ENCODE results near the gene PROX1. TPM values are rescaled to one million over a fixed set of nuclear protein-coding genes. Genes with fewer than 3 reads are reported as not detected.

Gene PROX1
- total RNA-seq, 1 donor from 2014 or later: 80.6 TPM

DNA sequence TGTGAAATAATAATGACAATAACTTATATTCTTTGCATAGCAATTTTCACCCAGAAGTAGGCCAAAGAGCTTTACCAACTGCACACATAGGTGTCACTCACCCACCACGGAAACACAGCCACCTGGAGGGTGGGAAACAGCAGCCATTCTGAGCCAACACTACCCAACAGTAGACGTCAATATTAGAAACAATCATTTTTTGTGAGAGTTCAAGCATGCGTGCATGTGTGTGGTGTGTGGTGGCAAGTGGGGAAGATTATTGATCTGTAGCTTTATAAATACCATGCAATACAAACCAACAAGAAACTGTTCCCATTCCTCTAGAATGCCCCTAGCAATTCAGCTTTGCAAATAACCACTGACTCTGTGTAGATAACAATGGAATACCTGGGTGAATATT lies 19.1 kb downstream of the PROX1 start:
- peaks cover 49% of the 10 kb centered on the region for H3K4me1 ChIP-seq
- TF ChIP-seq, protein P1, sequence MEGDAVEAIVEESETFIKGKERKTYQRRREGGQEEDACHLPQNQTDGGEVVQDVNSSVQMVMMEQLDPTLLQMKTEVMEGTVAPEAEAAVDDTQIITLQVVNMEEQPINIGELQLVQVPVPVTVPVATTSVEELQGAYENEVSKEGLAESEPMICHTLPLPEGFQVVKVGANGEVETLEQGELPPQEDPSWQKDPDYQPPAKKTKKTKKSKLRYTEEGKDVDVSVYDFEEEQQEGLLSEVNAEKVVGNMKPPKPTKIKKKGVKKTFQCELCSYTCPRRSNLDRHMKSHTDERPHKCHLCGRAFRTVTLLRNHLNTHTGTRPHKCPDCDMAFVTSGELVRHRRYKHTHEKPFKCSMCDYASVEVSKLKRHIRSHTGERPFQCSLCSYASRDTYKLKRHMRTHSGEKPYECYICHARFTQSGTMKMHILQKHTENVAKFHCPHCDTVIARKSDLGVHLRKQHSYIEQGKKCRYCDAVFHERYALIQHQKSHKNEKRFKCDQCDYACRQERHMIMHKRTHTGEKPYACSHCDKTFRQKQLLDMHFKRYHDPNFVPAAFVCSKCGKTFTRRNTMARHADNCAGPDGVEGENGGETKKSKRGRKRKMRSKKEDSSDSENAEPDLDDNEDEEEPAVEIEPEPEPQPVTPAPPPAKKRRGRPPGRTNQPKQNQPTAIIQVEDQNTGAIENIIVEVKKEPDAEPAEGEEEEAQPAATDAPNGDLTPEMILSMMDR (IDR thresholded peaks at IDR 0.05; ENCODE audit: borderline replicate concordance): no peak

GRCh38 chr1:214008347-214008746 lies 20.6 kb downstream of the PROX1 start:
- Histone ChIP-seq H3K27me3 (ENCODE audit: low read depth) (no peaks in the 10 kb centered on the region), H3K9me3 (replicated peaks) (no peaks in the 10 kb centered on the region), H3K27ac (replicated peaks) (peak overlapping the region; percentile 60), H3K36me3 (peaks cover 5% of the 10 kb centered on the region), H3K4me3 (no peak overlapping the region), H3K4me1 (peaks cover 49% of the 10 kb centered on the region)
- TF ChIP-seq, protein P1 (IDR thresholded peaks at IDR 0.05; ENCODE audit: borderline replicate concordance): no peak
- intact Hi-C loops (cut with micrococcal nuclease): no loop called here
- no peak for DNase-seq

More for the DNA sequence above, 19.1 kb downstream of the PROX1 start:
- Histone ChIP-seq H3K9me3 (replicated peaks) (no peaks in the 10 kb centered on the region), H3K27me3 (ENCODE audit: low read depth) (no peaks in the 10 kb centered on the region), H3K4me3 (no peak overlapping the region), H3K36me3 (peaks cover 5% of the 10 kb centered on the region), H3K27ac (replicated peaks) (peak overlapping the region; percentile 18)
- no peak for DNase-seq
- intact Hi-C loops (cut with micrococcal nuclease): no loop called here

DNA sequence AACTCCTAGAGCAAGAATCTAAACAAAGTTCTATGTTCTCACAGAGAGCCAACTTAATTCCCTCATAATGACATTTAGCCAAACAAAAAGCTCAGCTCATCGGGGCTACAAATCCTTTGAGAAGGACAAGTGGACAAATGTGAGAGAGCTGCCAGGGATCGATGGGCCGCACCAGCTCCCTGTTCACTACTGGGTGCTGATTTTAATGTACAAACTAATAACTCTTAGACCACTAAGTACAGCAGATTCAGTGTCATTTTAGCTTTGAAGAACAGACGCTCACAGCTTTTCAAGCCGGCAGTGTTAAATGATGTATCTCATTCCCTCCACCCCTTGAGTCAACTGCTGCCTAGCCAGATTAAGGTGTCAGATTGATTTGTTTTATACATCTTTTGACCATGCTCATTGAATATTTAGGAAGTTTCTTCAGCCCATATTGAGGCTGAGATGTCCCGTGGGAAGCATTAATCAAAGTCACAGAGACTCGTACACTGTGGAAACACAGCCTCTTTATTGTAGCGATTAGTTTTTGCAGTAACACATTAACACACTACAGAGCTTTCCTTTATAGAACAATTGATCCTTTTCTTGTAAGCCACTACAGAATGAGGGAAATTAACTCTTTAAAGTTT lies 21.1 kb downstream of the PROX1 start:
- TF ChIP-seq, protein P1 (IDR thresholded peaks at IDR 0.05; ENCODE audit: borderline replicate concordance): no peak
- DNase-seq: no peak
- H3K9me3 ChIP-seq (replicated peaks): no peaks in the 10 kb centered on the region
- peaks cover 5% of the 10 kb centered on the region for H3K36me3 ChIP-seq
- H3K4me1 ChIP-seq: peaks cover 51% of the 10 kb centered on the region
- intact Hi-C loops (cut with micrococcal nuclease): no loop called here
- no peaks in the 10 kb centered on the region for H3K27me3 ChIP-seq (ENCODE audit: low read depth)
- no peak overlapping the region for H3K4me3 ChIP-seq
- peak overlapping the region; percentile 60 for H3K27ac ChIP-seq (replicated peaks)

GRCh38 chr1:214009423-214010196 lies 21.8 kb downstream of the PROX1 start:
- H3K4me3 ChIP-seq: no peak overlapping the region
- H3K9me3 ChIP-seq (replicated peaks): no peaks in the 10 kb centered on the region
- intact Hi-C loops (cut with micrococcal nuclease): no loop called here
- H3K27ac ChIP-seq (replicated peaks): peak overlapping the region; percentile 60
- no peak for DNase-seq
- no peaks in the 10 kb centered on the region for H3K27me3 ChIP-seq (ENCODE audit: low read depth)
- peaks cover 5% of the 10 kb centered on the region for H3K36me3 ChIP-seq
- TF ChIP-seq, protein P1 (IDR thresholded peaks at IDR 0.05; ENCODE audit: borderline replicate concordance): no peak
- H3K4me1 ChIP-seq: peaks cover 58% of the 10 kb centered on the region

DNA sequence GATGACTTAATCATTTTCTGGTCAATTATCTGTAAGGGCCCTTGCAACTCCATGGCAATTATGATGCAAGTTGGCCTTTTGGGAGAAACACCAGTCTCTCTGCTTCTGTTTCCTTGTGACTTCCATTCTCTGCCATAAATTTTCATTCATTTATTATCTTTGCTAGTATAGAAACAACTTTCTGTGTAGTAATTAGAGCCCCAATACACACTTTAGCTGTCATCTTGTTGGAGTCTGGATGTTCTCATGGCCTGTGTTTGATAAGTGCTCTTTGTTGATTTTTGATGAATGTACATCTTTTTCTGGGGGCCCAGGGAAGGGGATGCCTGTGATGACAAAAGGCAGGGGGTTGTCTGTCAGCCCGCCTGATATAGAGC lies 22.4 kb downstream of the PROX1 start:
- Histone ChIP-seq H3K27me3 (ENCODE audit: low read depth) (no peaks in the 10 kb centered on the region), H3K36me3 (peaks cover 5% of the 10 kb centered on the region), H3K9me3 (replicated peaks) (no peaks in the 10 kb centered on the region), H3K4me3 (no peak overlapping the region), H3K27ac (replicated peaks) (peak overlapping the region; percentile 60), H3K4me1 (peaks cover 64% of the 10 kb centered on the region)
- TF ChIP-seq, protein P1 (IDR thresholded peaks at IDR 0.05; ENCODE audit: borderline replicate concordance): no peak
- no peak for DNase-seq
- intact Hi-C loops (cut with micrococcal nuclease): no loop called here

Measured in left ventricle myocardium inferior (tissue), 1 donor.